Measurements from ENCODE around the gene NPAS3. TPM values are rescaled to one million over a fixed set of nuclear protein-coding genes. Genes with fewer than 3 reads are reported as not detected.

The NPAS3 gene
- total RNA-seq, 1 experiment from 2014 or later: 0.35 TPM

GRCh38 chr14:33480887-33481184, 542.2 kb downstream of the NPAS3 start:
- no TSS peak for BruUV-seq (replicated peaks)
- intact Hi-C loops (cut with micrococcal nuclease): no loop called here
- CTCF ChIA-PET: no interaction called here

GRCh38 chr14:33483110-33483509, 544.4 kb downstream of the NPAS3 start:
- H3K27ac Mint-ChIP-seq (ENCODE audit: low read depth, unreplicated experiment): no peak overlapping the region
- intact Hi-C loops (cut with micrococcal nuclease): no loop called here

More at GRCh38 chr14:33480887-33481184, 542.2 kb downstream of the NPAS3 start:
- Mint-ChIP-seq H3K36me3 (ENCODE audit: insufficient read depth, unreplicated experiment) (no peaks in the 10 kb centered on the region), H3K9me3 (ENCODE audit: unreplicated experiment) (no peaks in the 10 kb centered on the region), H3K27me3 (ENCODE audit: insufficient read depth, unreplicated experiment) (no peaks in the 10 kb centered on the region), H3K4me3 (ENCODE audit: unreplicated experiment) (no peak overlapping the region), H3K27ac (ENCODE audit: low read depth, unreplicated experiment) (no peak overlapping the region), H3K4me1 (ENCODE audit: insufficient read depth, unreplicated experiment) (no peaks in the 10 kb centered on the region)
- POLR2A ChIA-PET: no interaction called here
- no peak for DNase-seq (ENCODE audit: unreplicated experiment)
- TF ChIP-seq CTCF (IDR thresholded peaks at IDR 0.05; ENCODE audit: unreplicated experiment): no peak

GRCh38 chr14:33483541-33483940, 544.9 kb downstream of the NPAS3 start:
- ChIA-PET CTCF (no interaction called here), POLR2A (interaction anchor here (0.5 kb wide), 1 partner anchor 1096 kb away, joined by 4 read pairs; no protein-coding TSS in a partner anchor)
- DNase-seq (ENCODE audit: unreplicated experiment): no peak
- no peaks in the 10 kb centered on the region for H3K27me3 Mint-ChIP-seq (ENCODE audit: insufficient read depth, unreplicated experiment)
- H3K4me3 Mint-ChIP-seq (ENCODE audit: unreplicated experiment): no peak overlapping the region
- no peaks in the 10 kb centered on the region for H3K4me1 Mint-ChIP-seq (ENCODE audit: insufficient read depth, unreplicated experiment)
- H3K27ac Mint-ChIP-seq (ENCODE audit: low read depth, unreplicated experiment): no peak overlapping the region
- BruUV-seq (replicated peaks): no TSS peak
- TF ChIP-seq CTCF (IDR thresholded peaks at IDR 0.05; ENCODE audit: unreplicated experiment): no peak
- H3K9me3 Mint-ChIP-seq (ENCODE audit: unreplicated experiment): no peaks in the 10 kb centered on the region
- intact Hi-C loops (cut with micrococcal nuclease): no loop called here
- H3K36me3 Mint-ChIP-seq (ENCODE audit: insufficient read depth, unreplicated experiment): no peaks in the 10 kb centered on the region

More at GRCh38 chr14:33483110-33483509, 544.4 kb downstream of the NPAS3 start:
- no peak for DNase-seq (ENCODE audit: unreplicated experiment)
- Mint-ChIP-seq H3K9me3 (ENCODE audit: unreplicated experiment) (no peaks in the 10 kb centered on the region), H3K27me3 (ENCODE audit: insufficient read depth, unreplicated experiment) (no peaks in the 10 kb centered on the region), H3K4me1 (ENCODE audit: insufficient read depth, unreplicated experiment) (no peaks in the 10 kb centered on the region), H3K36me3 (ENCODE audit: insufficient read depth, unreplicated experiment) (no peaks in the 10 kb centered on the region), H3K4me3 (ENCODE audit: unreplicated experiment) (no peak overlapping the region)
- BruUV-seq (replicated peaks): no TSS peak
- ChIA-PET CTCF (no interaction called here), POLR2A (interaction anchor here (0.5 to 0.7 kb wide), 2 partner anchors 265 to 1095 kb away, joined by 3 to 4 read pairs; no protein-coding TSS in a partner anchor)
- no peak for TF ChIP-seq CTCF (IDR thresholded peaks at IDR 0.05; ENCODE audit: unreplicated experiment)

GRCh38 chr14:33484264-33484663, 545.6 kb downstream of the NPAS3 start:
- POLR2A ChIA-PET: no interaction called here

More at GRCh38 chr14:33484264-33484663, 545.6 kb downstream of the NPAS3 start:
- Mint-ChIP-seq H3K27ac (ENCODE audit: low read depth, unreplicated experiment) (no peak overlapping the region), H3K4me1 (ENCODE audit: insufficient read depth, unreplicated experiment) (no peaks in the 10 kb centered on the region), H3K36me3 (ENCODE audit: insufficient read depth, unreplicated experiment) (no peaks in the 10 kb centered on the region), H3K9me3 (ENCODE audit: unreplicated experiment) (no peaks in the 10 kb centered on the region), H3K4me3 (ENCODE audit: unreplicated experiment) (no peak overlapping the region), H3K27me3 (ENCODE audit: insufficient read depth, unreplicated experiment) (no peaks in the 10 kb centered on the region)
- intact Hi-C loops (cut with micrococcal nuclease): no loop called here
- no peak for TF ChIP-seq CTCF (IDR thresholded peaks at IDR 0.05; ENCODE audit: unreplicated experiment)
- no peak for DNase-seq (ENCODE audit: unreplicated experiment)
- no TSS peak for BruUV-seq (replicated peaks)
- CTCF ChIA-PET: interaction anchor here (0.6 kb wide), 1 partner anchor 381 kb away, joined by 3 read pairs; no protein-coding TSS in a partner anchor
